Measurements from ENCODE around the gene TMEM130.

Gene TMEM130

DNA sequence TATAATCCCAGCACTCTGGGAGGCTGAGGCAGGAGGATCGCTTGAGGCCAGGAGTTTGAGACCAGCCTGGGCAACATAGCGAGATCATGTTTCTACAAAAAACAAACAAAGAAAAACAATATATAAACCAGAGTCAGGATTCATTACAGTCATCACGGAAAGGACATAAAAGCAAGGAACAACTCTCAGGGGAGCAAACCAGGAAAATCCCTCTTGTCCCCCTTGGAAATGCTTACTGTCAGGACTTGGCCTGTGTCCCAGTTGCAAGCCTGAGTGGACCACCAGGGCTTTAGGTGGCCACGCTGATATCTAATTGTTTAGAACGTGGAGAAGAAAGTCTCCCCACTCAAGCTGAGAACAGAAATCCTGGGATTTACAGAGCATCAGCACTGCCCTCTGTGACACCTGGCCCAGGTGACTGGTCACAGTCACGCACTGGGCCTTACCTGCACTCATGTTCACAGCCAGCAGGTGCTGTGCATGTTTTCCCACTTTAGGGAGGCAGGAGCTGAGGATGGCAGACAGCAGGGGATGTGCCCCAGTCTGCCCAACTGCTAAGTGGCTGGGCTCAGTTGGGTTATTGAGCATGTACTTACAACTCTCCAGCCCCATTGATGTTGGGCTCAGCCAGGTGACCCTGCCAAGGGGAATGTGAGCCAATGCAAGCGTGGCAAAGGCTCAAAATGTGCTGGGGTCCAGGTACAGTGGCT lies 60.9 kb downstream of the TMEM130 start:
- Mint-ChIP-seq H3K4me3 (no peak overlapping the region), H3K9me3 (no peaks in the 10 kb centered on the region), H3K36me3 (ENCODE audit: insufficient read depth) (peaks cover 8% of the 10 kb centered on the region)

DNA sequence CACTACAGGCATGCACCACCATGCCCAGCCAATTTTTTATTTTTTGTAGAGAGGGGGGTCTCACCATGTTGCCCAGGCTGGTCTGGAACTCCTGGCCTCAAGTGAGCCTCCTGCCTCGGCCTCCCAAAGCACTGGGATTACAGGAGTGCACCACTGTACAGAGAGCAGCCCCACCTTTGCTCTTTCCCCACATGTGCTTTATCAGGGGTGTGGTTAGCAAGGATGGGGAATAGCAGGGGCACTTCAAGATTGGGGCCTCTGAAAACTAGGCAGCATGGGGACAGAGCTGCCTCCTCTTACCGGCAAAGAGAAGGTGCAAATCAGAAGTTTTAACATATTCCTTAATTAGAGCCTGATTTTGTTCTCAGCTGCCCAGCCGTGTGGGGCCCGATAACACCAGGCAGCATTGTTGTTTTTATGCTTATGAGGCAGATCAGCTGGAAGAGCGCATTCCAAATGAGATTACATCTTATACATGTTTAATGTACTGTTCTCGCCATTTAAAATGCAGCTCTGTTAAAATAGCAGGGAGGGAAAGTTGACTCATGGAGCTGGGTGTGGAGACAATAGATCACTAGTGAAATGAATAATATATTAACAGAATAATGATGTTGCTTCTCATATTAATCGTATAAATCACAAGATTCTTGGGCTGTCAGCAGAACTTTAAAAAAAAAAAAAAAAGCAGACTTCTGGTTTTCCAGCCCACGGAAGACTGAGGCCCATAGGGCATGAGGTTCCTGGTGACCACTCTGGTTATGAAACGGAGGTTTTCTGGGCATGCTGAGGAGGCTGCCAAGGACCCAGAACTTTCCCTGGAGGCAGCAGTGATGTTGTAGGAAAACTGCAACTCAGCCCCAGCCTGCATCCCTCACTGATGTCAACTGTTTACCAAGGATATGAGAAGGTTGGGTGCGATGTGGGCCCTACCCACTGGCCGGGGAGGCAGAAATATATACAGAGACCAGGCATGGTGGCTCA lies 62.5 kb downstream of the TMEM130 start:
- Mint-ChIP-seq H3K9me3 (no peaks in the 10 kb centered on the region), H3K36me3 (ENCODE audit: insufficient read depth) (peaks cover 8% of the 10 kb centered on the region), H3K27ac (ENCODE audit: low read depth) (no peak overlapping the region), H3K4me3 (no peak overlapping the region), H3K4me1 (no peaks in the 10 kb centered on the region), H3K27me3 (peaks cover 40% of the 10 kb centered on the region)
- DNase-seq (ENCODE audit: low spot score in 2 of 2) (no peak), ATAC-seq (replicated peaks; ENCODE audit: extremely low read depth, poor library complexity, severe bottlenecking) (no peak)

More for the DNA sequence above, 60.9 kb downstream of the TMEM130 start:
- ATAC-seq (replicated peaks; ENCODE audit: extremely low read depth, poor library complexity, severe bottlenecking): no peak
- no peak for DNase-seq (ENCODE audit: low spot score in 2 of 2)
- Mint-ChIP-seq H3K27me3 (peaks cover 27% of the 10 kb centered on the region), H3K27ac (ENCODE audit: low read depth) (no peak overlapping the region), H3K4me1 (no peaks in the 10 kb centered on the region)

DNA sequence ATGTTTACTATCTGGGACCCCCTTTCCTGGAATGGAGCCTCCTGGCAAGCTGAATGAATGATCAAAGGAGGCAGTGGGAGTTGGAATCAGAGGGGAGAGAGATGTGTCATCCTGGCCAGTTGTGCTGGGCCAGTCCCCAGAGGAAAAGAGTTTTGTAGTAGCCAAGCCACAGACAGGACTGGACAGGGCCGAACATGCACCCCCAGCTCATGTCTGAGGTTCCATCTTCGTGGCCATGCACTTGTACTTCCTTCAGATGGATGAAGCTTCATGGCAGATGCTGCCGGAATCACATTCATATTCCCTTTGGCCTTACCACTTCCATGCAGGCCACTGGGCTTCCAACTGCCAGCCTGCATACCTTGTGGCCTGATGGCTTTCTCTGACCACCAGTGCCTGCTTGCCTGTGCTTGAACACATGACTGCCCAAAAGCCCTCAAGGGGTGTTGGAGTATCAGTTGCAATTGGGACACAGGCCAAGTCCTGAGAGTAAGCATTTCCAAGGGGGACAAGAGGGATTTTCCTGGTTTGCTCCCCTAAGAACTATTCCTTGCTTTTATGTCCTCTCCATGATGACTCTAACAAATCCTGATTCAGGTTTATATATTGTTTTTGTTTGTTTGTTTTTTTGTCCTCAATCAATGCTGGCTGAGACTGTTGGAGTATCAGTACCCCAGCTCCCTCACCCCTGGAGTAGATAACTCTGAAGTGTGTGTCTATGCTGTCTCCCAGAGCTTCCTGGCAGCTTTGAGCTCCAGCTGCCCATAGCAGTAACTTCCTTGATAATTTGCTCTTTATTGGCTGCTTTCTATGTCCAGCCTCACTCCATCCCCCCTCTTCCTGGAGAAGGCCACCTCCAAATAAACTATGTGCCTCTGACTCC lies 63.6 kb downstream of the TMEM130 start:
- ATAC-seq (replicated peaks; ENCODE audit: extremely low read depth, poor library complexity, severe bottlenecking) (no peak), DNase-seq (ENCODE audit: low spot score in 2 of 2) (no peak)
- Mint-ChIP-seq H3K4me3 (no peak overlapping the region), H3K9me3 (no peaks in the 10 kb centered on the region), H3K27ac (ENCODE audit: low read depth) (no peak overlapping the region), H3K36me3 (ENCODE audit: insufficient read depth) (peaks cover 7% of the 10 kb centered on the region), H3K4me1 (no peaks in the 10 kb centered on the region), H3K27me3 (peaks cover 40% of the 10 kb centered on the region)

DNA sequence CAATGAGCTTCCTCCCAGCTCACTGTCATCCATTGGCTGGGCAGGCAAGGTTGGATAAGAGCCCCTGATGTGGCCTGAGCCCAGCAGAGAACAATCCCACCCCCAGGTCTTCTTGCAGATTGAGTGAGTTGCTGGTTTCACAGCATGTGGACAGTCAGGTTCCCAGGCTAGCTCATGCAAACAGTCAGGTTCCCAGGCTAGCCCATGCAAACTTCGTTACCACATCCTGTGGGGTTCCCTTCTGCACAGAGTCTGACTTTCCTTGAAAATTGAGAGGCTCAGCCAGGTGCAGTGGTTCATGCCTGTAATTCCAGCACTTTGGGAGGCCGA lies 67.1 kb downstream of the TMEM130 start:
- Mint-ChIP-seq H3K9me3 (peaks cover 14% of the 10 kb centered on the region), H3K27me3 (peaks cover 40% of the 10 kb centered on the region), H3K4me1 (no peaks in the 10 kb centered on the region), H3K27ac (ENCODE audit: low read depth) (no peak overlapping the region), H3K36me3 (ENCODE audit: insufficient read depth) (peaks cover 2% of the 10 kb centered on the region), H3K4me3 (no peak overlapping the region)
- DNase-seq (ENCODE audit: low spot score in 2 of 2) (no peak), ATAC-seq (replicated peaks; ENCODE audit: extremely low read depth, poor library complexity, severe bottlenecking) (no peak)

DNA sequence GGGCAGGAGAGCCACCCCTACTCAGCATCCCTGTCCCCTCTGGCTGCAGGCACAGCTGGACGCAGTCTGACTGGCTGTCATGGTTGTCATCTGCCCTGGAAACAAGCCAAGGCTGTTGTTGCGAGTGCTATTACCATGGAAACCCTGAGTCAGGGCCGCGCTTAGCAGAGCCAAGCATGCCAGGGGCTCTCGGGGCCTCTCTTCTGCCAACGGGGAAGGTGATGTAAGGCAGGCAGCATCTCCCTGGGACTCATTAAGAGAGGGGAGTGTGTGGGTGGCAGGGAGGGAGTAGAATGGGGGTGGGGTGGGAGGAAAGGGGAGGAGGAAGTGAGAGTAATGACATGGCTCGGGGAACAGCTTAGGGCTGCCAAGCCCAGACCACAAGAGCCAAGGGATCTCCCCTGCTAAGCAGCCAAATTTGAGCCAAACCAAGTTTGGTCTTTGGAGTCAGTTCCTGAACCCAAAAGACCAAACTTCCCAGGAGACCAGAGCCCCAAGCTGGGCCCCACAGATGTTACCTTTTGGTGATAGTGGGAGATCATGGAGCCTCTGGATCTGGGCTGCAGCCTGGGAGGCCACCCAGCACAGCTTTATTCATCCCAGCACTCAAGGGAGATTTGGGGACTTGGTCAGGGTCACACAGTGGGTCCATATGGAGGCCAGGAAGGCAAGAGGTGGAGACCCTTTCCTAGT lies 67.6 kb downstream of the TMEM130 start:
- Mint-ChIP-seq H3K27ac (ENCODE audit: low read depth) (no peak overlapping the region), H3K36me3 (ENCODE audit: insufficient read depth) (peaks cover 2% of the 10 kb centered on the region), H3K4me3 (no peak overlapping the region), H3K9me3 (peaks cover 14% of the 10 kb centered on the region), H3K27me3 (peaks cover 38% of the 10 kb centered on the region), H3K4me1 (no peaks in the 10 kb centered on the region)
- ATAC-seq (replicated peaks; ENCODE audit: extremely low read depth, poor library complexity, severe bottlenecking) (no peak), DNase-seq (ENCODE audit: low spot score in 2 of 2) (no peak)

DNA sequence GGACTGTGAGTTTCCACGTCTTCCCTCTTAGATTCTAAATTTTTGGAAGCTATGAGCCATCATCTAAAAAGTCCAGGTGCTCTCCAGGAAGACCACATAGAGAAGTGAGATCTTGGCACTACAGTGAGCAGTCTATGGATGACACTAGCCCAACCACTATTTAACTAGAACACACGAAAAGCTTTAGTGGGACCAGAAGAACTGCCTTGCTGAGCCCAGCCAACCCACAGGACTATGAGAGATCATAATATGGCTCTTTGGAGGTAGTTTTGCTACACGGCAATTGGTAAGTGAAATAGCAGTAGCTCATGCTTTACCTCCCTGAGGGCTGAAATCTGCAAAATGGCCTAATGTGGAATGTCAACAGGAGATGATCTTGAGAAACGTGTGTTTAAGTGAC lies 68.8 kb downstream of the TMEM130 start:
- ATAC-seq (replicated peaks; ENCODE audit: extremely low read depth, poor library complexity, severe bottlenecking) (no peak), DNase-seq (ENCODE audit: low spot score in 2 of 2) (no peak)
- Mint-ChIP-seq H3K27ac (ENCODE audit: low read depth) (no peak overlapping the region), H3K36me3 (ENCODE audit: insufficient read depth) (peaks cover 2% of the 10 kb centered on the region), H3K9me3 (peaks cover 14% of the 10 kb centered on the region), H3K4me3 (no peak overlapping the region), H3K4me1 (no peaks in the 10 kb centered on the region), H3K27me3 (peaks cover 26% of the 10 kb centered on the region)

DNA sequence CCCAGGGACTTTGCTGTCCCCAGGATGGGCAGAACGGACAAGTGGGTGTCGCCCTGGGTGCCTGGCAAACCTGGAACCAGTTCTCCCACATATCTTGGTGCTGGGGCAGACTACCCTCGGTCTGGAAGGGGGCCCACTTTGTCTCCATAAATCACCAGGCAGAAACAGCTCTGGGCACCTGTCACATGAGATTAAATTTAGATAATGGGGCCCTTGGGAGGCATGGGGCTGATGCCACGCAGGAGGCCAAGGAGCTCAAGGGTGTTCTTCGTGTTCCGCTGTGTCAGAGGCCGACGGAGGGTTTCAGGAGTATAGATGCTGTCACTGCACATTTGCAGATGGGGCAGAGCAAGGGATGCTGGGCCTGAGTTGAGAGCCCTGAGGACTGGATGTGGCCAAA lies 72.7 kb downstream of the TMEM130 start:
- Mint-ChIP-seq H3K4me3 (no peak overlapping the region), H3K27me3 (no peaks in the 10 kb centered on the region), H3K4me1 (no peaks in the 10 kb centered on the region), H3K36me3 (ENCODE audit: insufficient read depth) (no peaks in the 10 kb centered on the region), H3K9me3 (peaks cover 14% of the 10 kb centered on the region), H3K27ac (ENCODE audit: low read depth) (no peak overlapping the region)
- DNase-seq (ENCODE audit: low spot score in 2 of 2) (no peak), ATAC-seq (replicated peaks; ENCODE audit: extremely low read depth, poor library complexity, severe bottlenecking) (no peak)
